Measurements from ENCODE around the gene SBNO2. TPM values are rescaled to one million over a fixed set of nuclear protein-coding genes. Genes with fewer than 3 reads are reported as not detected.

Gene SBNO2
- total and polyA plus RNA-seq, 2 of the 4 experiments (the other 2 are of a cell fraction) = 13.4 to 40.5 TPM

DNA sequence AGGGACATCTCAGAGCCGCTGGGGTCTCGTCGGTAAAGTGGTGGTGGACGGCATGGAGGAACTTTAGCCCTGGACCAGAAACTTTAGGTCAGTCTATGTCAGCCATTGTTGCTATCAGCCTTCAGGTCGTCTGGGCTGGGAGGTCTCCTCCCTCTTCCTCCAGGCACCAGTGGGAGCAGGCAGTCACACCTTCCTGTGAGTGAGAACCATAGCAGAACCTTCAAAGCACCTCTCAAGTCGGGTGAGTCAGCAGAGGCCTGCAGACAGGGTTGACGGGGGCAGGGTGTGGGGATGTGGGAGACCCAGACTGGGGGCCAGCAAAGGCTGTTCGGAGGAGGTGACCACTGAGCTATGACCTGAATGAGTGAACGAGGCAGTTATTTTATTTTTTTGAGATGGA is 15.4 kb upstream of the SBNO2 start:
- Histone ChIP-seq H3K56ac (ENCODE audit: extremely low read depth, insufficient read depth, low read length) (no peak overlapping the region), H3K23ac (ENCODE audit: low read depth, low read length) (no peak overlapping the region), H3K36me3 (ENCODE audit: control insufficient read depth, insufficient read depth, low read length) (no peaks in the 10 kb centered on the region), H2BK5ac (ENCODE audit: low read depth, low read length, poor library complexity, severe bottlenecking) (no peak overlapping the region), H3K4me3 (ENCODE audit: insufficient read depth, low read depth, low read length) (no peak overlapping the region), H3K27me3 (ENCODE audit: control insufficient read depth, insufficient read depth, low read length) (no peaks in the 10 kb centered on the region), H4K20me1 (ENCODE audit: insufficient read depth, low read length) (no peaks in the 10 kb centered on the region), H4K8ac (ENCODE audit: low read depth in 2 of 2, low read length in 2 of 2) (peak overlapping the region in 1 of 2 experiments; percentile 5; a peak in 1 of 4 replicates), H2AFZ (replicated peaks; ENCODE audit: low read length, poor library complexity) (peak overlapping the region; percentile 64), H3K27ac (ENCODE audit: insufficient read depth, low read length) (no peak overlapping the region), H3K18ac (ENCODE audit: low read depth, low read length) (no peak overlapping the region), H3K9me1 (ENCODE audit: insufficient read depth, low read length) (no peaks in the 10 kb centered on the region), H3K4me1 (ENCODE audit: control insufficient read depth, insufficient read depth, low read length) (0 out of 2 replicates have a peak, but pooled peaks cover 2% of the 10 kb centered on the region), H4K5ac (ENCODE audit: low read depth, low read length) (no peak overlapping the region), H2AK9ac (replicated peaks; ENCODE audit: low read depth, low read length, poor library complexity) (peak overlapping the region; percentile 52), H2BK20ac (ENCODE audit: low read depth, low read length) (no peak overlapping the region), H2BK120ac (ENCODE audit: low read depth, low read length) (0 out of 2 replicates have a peak overlapping the region, but pooled peaks have one; percentile 40), H3K9ac (ENCODE audit: low read depth, low read length) (no peak overlapping the region), H3K4me2 (ENCODE audit: low read depth, low read length) (no peak overlapping the region), H2AK5ac (ENCODE audit: low read depth, low read length) (peak overlapping the region; percentile 2; the same call in 1 of the 2 replicates), H4K91ac (ENCODE audit: insufficient read depth, low read depth, low read length) (no peak overlapping the region), H3K79me1 (ENCODE audit: low read depth in 1 of 2, low read length in 2 of 2) (no peaks in the 10 kb centered on the region), H2BK15ac (ENCODE audit: low read depth, low read length) (0 out of 3 replicates have a peak overlapping the region, but pooled peaks have one; percentile 33), H3K4ac (ENCODE audit: low read depth, low read length) (no peak overlapping the region), H3K9me3 (ENCODE audit: control insufficient read depth, insufficient read depth, low read length) (no peaks in the 10 kb centered on the region), H3K14ac (replicated peaks; ENCODE audit: low read depth, low read length) (peak overlapping the region; percentile 79)
- 73% methylated on average over 4 of the region's 9 CpGs; no CpG with 5 or more reads in 1 of the 2 experiments for WGBS, 2 experiments (ENCODE audit: extremely low coverage in 2 of 2, insufficient read length in 1 of 2)
- ATAC-seq (ENCODE audit: low read depth) (no peak), DNase-seq (peak; percentile 35)
- POLR2A ChIA-PET (ENCODE audit: unreplicated experiment) = no interaction called here
- BruUV-seq (replicated peaks) = no TSS peak
- dilution Hi-C loops (cut with HindIII; ENCODE audit: low sequenced_read_pairs, unreplicated experiment) (no loop called here), intact Hi-C loops (cut with micrococcal nuclease) (no loop called here), in situ Hi-C loops (cut with MboI; ENCODE audit: low sequenced_read_pairs) (no loop called here)
- TF ChIP-seq SMC3 (IDR thresholded peaks at IDR 0.05; ENCODE audit: low read depth, low read length) (no peak), CTCF (conservative IDR thresholded peaks at IDR 0.05; ENCODE audit: low read depth, low read length) (no peak), FOS (IDR thresholded peaks at IDR 0.05; ENCODE audit: low read depth, low read length) (0 out of 2 replicates have a peak, but pooled peaks have one; percentile 10), RAD21 (IDR thresholded peaks at IDR 0.05; ENCODE audit: low read length) (no peak), BHLHE40 (IDR thresholded peaks at IDR 0.05; ENCODE audit: low read depth, low read length) (no peak), CEBPB (IDR thresholded peaks at IDR 0.05; ENCODE audit: low read depth, low read length) (no peak), RFX5 (IDR thresholded peaks at IDR 0.05; ENCODE audit: low read depth, low read length) (no peak), CHD1 (IDR thresholded peaks at IDR 0.05; ENCODE audit: low read depth, low read length) (no peak), RCOR1 (IDR thresholded peaks at IDR 0.05; ENCODE audit: insufficient replicate concordance, low read length) (no peak), NFE2L2 (IDR thresholded peaks at IDR 0.05; ENCODE audit: low read depth, low read length) (no peak), MAZ (IDR thresholded peaks at IDR 0.05; ENCODE audit: borderline replicate concordance, low read depth, low read length) (peak; percentile 21; the same call in 1 of the 2 replicates), POLR2A (IDR thresholded peaks at IDR 0.05; ENCODE audit: low read depth, low read length) (no peak)
- TF ChIP-seq, protein P1, sequence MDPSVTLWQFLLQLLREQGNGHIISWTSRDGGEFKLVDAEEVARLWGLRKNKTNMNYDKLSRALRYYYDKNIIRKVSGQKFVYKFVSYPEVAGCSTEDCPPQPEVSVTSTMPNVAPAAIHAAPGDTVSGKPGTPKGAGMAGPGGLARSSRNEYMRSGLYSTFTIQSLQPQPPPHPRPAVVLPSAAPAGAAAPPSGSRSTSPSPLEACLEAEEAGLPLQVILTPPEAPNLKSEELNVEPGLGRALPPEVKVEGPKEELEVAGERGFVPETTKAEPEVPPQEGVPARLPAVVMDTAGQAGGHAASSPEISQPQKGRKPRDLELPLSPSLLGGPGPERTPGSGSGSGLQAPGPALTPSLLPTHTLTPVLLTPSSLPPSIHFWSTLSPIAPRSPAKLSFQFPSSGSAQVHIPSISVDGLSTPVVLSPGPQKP (IDR thresholded peaks at IDR 0.05; ENCODE audit: borderline replicate concordance, low read depth, low read length) = no peak
- TF ChIP-seq, protein P2, sequence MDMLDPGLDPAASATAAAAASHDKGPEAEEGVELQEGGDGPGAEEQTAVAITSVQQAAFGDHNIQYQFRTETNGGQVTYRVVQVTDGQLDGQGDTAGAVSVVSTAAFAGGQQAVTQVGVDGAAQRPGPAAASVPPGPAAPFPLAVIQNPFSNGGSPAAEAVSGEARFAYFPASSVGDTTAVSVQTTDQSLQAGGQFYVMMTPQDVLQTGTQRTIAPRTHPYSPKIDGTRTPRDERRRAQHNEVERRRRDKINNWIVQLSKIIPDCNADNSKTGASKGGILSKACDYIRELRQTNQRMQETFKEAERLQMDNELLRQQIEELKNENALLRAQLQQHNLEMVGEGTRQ (IDR thresholded peaks at IDR 0.05; ENCODE audit: low read depth, low read length) = no peak
- CTCF ChIA-PET = no interaction called here

Measured in IMR-90 (cell line).